C4-2B (cell line): ENCODE data around the gene CRYGN.

Experiments
- CTCF ChIP-seq: fragments of 450-650 bp; conservative IDR thresholded peaks from 2 replicates; pipeline ENCODE4 v1.5.1; 2017; ENCODE audit warnings: mild to moderate bottlenecking
- ZFX ChIP-seq: fragments of 450-650 bp; IDR thresholded peaks from 2 replicates; pipeline ENCODE4 v1.6.1; 2017

- no peak for TF ChIP-seq CTCF
- TF ChIP-seq ZFX: no peak
Observed at GRCh38 chr7:151382079-151382885, 57.7 kb downstream of the CRYGN start.
